ENCODE data around the gene SNRPF.
"Not testable (repeated sequence)": the region's sequence is repeated elsewhere in the genome, so short reads cannot be mapped to it uniquely, and the experiment has no call there.

Gene SNRPF

DNA sequence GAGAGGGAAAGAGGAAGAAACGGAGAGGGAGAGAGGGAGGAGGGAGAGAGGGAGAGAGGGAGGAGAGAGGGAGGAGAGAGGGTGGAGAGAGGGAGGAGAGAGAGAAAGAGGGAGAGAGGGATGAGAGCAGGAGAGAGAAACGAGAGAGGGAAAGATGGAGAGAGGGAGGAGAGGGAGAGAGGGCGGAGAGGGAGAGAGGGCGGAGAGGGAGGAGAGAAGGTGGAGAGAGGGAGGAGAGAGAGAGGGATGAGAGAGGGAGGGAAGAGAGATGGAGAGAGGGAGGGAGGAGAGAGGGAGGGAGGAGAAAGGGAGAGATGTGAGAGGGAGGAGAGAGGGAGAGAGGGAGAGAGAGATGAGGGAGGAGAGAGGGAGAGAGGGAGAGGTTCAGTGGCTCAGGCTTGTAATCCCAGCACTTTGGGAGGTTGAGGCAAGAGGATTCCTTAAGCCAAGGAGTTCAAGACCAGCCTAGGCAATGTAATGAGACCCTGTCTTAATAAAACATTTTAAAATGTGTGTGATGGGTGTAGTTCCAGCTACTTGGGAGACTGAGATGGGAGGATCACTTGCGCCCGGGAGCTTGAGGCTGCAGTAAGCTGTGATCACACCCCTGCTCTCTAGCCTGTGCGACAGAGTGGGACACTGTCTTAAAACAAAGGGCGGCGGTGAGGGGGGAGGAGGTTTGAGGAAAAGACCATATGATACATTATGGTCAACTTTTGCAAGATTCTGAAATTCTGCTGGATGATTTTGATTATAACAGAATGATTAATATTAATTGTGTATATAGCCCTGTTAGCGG is 21.3 kb upstream of the SNRPF start:
- no peak for TF ChIP-seq JUND (IDR thresholded peaks at IDR 0.05; ENCODE audit: low read depth)
- no peak for DNase-seq (ENCODE audit: low read depth in 1 of 2, low spot score in 1 of 2)
- in situ Hi-C loops (cut with HindIII; ENCODE audit: low pct_unique_long_range_greater_than_20kb, low sequenced_read_pairs) = no loop called here

GRCh38 chr12:95838125-95838524 is 20.6 kb upstream of the SNRPF start:
- in situ Hi-C loops (cut with HindIII; ENCODE audit: low pct_unique_long_range_greater_than_20kb, low sequenced_read_pairs) = no loop called here
- no peak for DNase-seq (ENCODE audit: low read depth in 1 of 2, low spot score in 1 of 2)
- TF ChIP-seq JUND (IDR thresholded peaks at IDR 0.05; ENCODE audit: low read depth) = no peak

DNA sequence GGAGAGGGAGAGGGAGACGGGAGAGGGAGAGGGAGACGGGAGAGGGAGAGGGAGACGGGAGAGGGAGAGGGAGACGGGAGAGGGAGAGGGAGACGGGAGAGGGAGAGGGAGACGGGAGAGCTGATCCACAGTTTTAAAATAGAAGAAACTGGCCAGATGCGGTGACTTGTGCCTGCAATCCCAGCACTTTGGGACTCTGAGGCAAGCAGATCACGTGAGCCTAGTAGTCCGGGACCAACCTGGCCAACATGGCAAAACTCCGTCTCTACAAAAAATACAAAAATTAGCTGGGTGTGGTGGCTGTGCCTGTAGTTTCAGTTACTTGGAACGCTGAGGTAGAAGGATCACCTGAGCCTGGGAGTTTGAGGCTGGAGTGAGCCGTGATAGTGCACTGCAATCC is 16.3 kb upstream of the SNRPF start:
- DNase-seq (ENCODE audit: low read depth in 1 of 2, low spot score in 1 of 2); in situ Hi-C loops (cut with HindIII; ENCODE audit: low pct_unique_long_range_greater_than_20kb, low sequenced_read_pairs): not testable (repeated sequence)

DNA sequence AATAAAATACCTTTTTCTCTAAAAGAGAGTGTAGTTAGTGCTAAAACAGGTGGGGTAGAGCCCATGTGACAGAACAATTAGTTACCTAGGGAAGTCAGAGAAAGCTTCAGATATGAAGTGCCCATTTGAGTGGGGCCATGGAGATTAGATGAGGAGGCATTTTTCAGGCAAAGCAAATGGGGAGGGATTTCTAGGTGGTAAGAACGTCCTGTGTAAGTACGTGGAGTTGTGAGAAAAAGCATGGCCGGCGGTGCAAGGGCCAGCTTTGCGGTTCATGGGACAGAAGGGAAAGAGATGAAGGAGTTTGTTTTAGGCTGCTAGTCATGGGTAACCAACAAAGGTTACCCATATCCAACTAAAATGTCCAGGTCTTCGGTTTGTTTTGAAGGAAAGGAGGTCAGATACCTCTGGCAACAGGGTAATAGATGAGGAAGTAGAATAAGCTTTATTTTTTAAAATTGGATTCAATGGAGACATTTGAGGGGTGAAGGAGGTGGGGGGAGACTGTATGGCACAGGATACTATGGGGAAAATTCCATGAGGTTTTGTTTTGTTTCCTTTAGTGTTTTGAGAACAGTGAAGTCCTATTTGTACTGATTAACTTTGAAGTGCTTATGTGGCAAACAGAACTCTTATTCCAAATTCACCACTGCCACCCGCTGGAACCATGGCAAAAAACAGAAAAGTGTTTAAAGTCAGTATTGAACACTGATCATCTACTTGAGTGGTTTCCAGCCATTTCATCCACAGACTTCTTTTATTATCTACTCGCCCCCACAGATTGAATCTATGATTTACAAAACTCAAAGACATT is 10.0 kb upstream of the SNRPF start:
- in situ Hi-C loops (cut with HindIII; ENCODE audit: low pct_unique_long_range_greater_than_20kb, low sequenced_read_pairs) = no loop called here
- TF ChIP-seq JUND (IDR thresholded peaks at IDR 0.05; ENCODE audit: low read depth) = no peak
- peak; percentile 21 to 74 for DNase-seq (ENCODE audit: low read depth in 1 of 2, low spot score in 1 of 2)

GRCh38 chr12:95851606-95852005 is 7.1 kb upstream of the SNRPF start:
- no peak for DNase-seq (ENCODE audit: low read depth in 1 of 2, low spot score in 1 of 2)
- in situ Hi-C loops (cut with HindIII; ENCODE audit: low pct_unique_long_range_greater_than_20kb, low sequenced_read_pairs) = no loop called here
- no peak for TF ChIP-seq JUND (IDR thresholded peaks at IDR 0.05; ENCODE audit: low read depth)

GRCh38 chr12:95852133-95852532 is 6.6 kb upstream of the SNRPF start:
- no peak for TF ChIP-seq JUND (IDR thresholded peaks at IDR 0.05; ENCODE audit: low read depth)
- in situ Hi-C loops (cut with HindIII; ENCODE audit: low pct_unique_long_range_greater_than_20kb, low sequenced_read_pairs) = no loop called here
- no peak for DNase-seq (ENCODE audit: low read depth in 1 of 2, low spot score in 1 of 2)

DNA sequence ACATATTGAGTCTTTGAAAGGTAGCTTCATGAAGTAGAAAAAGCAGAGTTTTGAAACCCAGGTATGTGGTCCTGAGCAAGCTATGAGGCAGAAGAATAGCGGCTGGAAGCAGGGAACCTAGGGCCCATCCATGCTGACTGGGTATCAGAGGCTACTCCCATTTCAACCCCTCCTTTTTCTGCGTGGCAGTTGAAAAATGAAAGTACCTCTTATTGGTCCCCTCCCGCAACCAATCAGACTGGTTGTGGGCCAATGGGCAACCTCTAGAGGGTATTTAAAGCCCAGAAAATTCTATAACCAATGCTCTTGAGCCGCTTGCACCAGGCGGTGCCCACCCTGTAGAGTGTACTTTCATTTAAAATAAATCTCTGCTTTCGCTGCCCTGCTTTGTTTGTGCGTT is 1.6 kb upstream of the SNRPF start:
- no peak for DNase-seq (ENCODE audit: low read depth in 1 of 2, low spot score in 1 of 2)
- in situ Hi-C loops (cut with HindIII; ENCODE audit: low pct_unique_long_range_greater_than_20kb, low sequenced_read_pairs) = no loop called here
- no peak for TF ChIP-seq JUND (IDR thresholded peaks at IDR 0.05; ENCODE audit: low read depth)

GRCh38 chr12:95857799-95858198 is 953 bp upstream of the SNRPF start:
- in situ Hi-C loops (cut with HindIII; ENCODE audit: low pct_unique_long_range_greater_than_20kb, low sequenced_read_pairs) = no loop called here
- no peak for TF ChIP-seq JUND (IDR thresholded peaks at IDR 0.05; ENCODE audit: low read depth)
- no peak for DNase-seq (ENCODE audit: low read depth in 1 of 2, low spot score in 1 of 2)

DNA sequence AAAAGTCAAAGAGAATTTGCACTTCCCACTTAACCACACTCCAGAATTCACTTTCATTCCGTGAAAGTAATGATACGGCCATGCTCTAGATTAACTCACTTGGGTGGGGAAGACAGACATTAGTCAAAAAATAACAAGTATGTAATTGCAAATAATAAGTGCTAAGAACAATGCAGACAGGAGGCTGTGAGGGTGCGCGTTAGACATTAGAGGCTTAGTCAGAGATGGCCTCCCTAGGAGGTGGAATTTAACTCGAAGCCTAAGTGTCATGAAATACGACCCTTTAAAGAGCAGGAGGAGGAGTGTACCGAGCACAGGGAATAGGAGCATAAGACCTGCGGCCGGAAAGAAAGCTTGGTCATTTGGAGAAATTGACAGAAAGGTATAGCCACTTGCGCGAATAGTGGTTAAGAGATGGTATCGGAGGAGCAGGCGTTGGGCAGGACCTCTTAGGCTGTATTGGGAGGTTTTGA is 628 bp downstream of the SNRPF start:
- no peak for TF ChIP-seq JUND (IDR thresholded peaks at IDR 0.05; ENCODE audit: low read depth)
- peak in 1 of 2 experiments; percentile 37 for DNase-seq (ENCODE audit: low read depth in 1 of 2, low spot score in 1 of 2)
- in situ Hi-C loops (cut with HindIII; ENCODE audit: low pct_unique_long_range_greater_than_20kb, low sequenced_read_pairs) = no loop called here

GRCh38 chr12:95859947-95860850 is 1.4 kb downstream of the SNRPF start:
- TF ChIP-seq JUND (IDR thresholded peaks at IDR 0.05; ENCODE audit: low read depth) = no peak
- no peak for DNase-seq (ENCODE audit: low read depth in 1 of 2, low spot score in 1 of 2)
- in situ Hi-C loops (cut with HindIII; ENCODE audit: low pct_unique_long_range_greater_than_20kb, low sequenced_read_pairs) = no loop called here

DNA sequence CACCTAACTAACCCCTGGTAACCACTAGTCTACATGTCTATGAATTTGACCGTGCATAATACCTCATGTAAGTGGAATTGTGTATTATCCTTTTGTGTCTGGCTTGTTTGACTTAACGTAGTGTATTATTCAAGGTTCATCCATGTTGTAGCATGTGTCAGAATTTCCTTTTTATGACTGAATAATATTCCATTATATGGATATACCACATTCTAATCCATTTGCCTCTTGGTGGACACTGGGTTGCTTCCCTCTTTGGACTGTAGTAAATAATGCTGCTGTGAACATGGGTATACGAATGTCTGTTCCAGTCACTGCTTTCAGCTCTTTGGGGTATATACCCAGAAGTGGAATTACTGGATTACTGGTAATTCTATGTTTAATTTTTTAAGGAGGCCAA is 3.3 kb downstream of the SNRPF start:
- in situ Hi-C loops (cut with HindIII; ENCODE audit: low pct_unique_long_range_greater_than_20kb, low sequenced_read_pairs) = no loop called here
- no peak for TF ChIP-seq JUND (IDR thresholded peaks at IDR 0.05; ENCODE audit: low read depth)
- no peak for DNase-seq (ENCODE audit: low read depth in 1 of 2, low spot score in 1 of 2)

GRCh38 chr12:95863337-95863736 is 4.6 kb downstream of the SNRPF start:
- DNase-seq (ENCODE audit: low read depth in 1 of 2, low spot score in 1 of 2) = no peak

More at GRCh38 chr12:95863337-95863736, 4.6 kb downstream of the SNRPF start:
- in situ Hi-C loops (cut with HindIII; ENCODE audit: low pct_unique_long_range_greater_than_20kb, low sequenced_read_pairs) = no loop called here
- no peak for TF ChIP-seq JUND (IDR thresholded peaks at IDR 0.05; ENCODE audit: low read depth)
